K562 (cell line): ENCODE results near the gene VPS11. TPM values are rescaled to one million over a fixed set of nuclear protein-coding genes. Genes with fewer than 3 reads are reported as not detected.

Source experiments
- CCAR2 ChIP-seq: fragments of 200-400 bp; formaldehyde crosslinking; IDR thresholded peaks from 2 replicates; pipeline ENCODE4 v1.6.1; 2017; ENCODE audit warnings: mild to moderate bottlenecking, low read depth, low read length
- FOSL1 ChIP-seq: fragments of 200-800 bp; sonication (Bioruptor generic); conservative IDR thresholded peaks from 2 replicates; pipeline ENCODE4 v1.6.1; 2016; ENCODE audit warnings: missing genetic modification characterization, missing compliant biosample characterization
- HMGN3 ChIP-seq: IDR thresholded peaks from 2 replicates; pipeline ENCODE4 v1.6.1; 2011; ENCODE audit warnings: borderline replicate concordance, low read depth, mild to moderate bottlenecking, mixed read lengths, low read length; ENCODE audit not compliant: insufficient read length; ENCODE audit errors: extremely low read depth
- KAT7 ChIP-seq: sonication (generic); formaldehyde crosslinking; IDR thresholded peaks from 2 replicates; pipeline ENCODE4 v1.8.0; 2022; ENCODE audit warnings: missing genetic modification reagents, mild to moderate bottlenecking, borderline replicate concordance
- MXI1 ChIP-seq: IDR thresholded peaks from 2 replicates; pipeline ENCODE4 v1.6.1; 2011; ENCODE audit warnings: low read depth, mild to moderate bottlenecking, improper control_type of control experiment, low read length
- NEUROD1 ChIP-seq: fragments of 150-350 bp; IDR thresholded peaks from 2 replicates; pipeline ENCODE4 v1.6.1; 2014; ENCODE audit warnings: borderline replicate concordance, low read length, low read depth; ENCODE audit not compliant: partially characterized antibody
- NR2C2 ChIP-seq, 2 experiments: fragments of 200-800 bp in 1 of 2; sonication (Bioruptor generic) in 1 of 2; sonication (generic) in 1 of 2; formaldehyde crosslinking in 1 of 2; IDR thresholded peaks; 2 replicates each; pipeline versions ENCODE4 v1.6.1 to v1.8.0; 2016 to 2022; ENCODE audit warnings: mild to moderate bottlenecking in 1 of 2, missing compliant biosample characterization in 1 of 2, missing genetic modification characterization in 1 of 2, missing genetic modification reagents in 1 of 2
- RBM39 ChIP-seq: fragments of 200-400 bp; formaldehyde crosslinking; optimal IDR thresholded peaks from 2 replicates; pipeline ENCODE3; 2018; ENCODE audit warnings: low read depth, low read length
- RNF219 ChIP-seq: fragments of 250-450 bp; sonication (Bioruptor Pico); IDR thresholded peaks from 2 replicates; pipeline ENCODE4 v1.5.0; 2022; ENCODE audit warnings: mild to moderate bottlenecking
- TOE1 ChIP-seq, 2 experiments: fragments of 450-650 bp in 1 of 2; sonication (generic) in 1 of 2; formaldehyde crosslinking in 1 of 2; IDR thresholded peaks; 2 replicates each; pipeline versions ENCODE4 v1.7.1 to v1.8.0; 2016 to 2022; ENCODE audit warnings: borderline replicate concordance in 2 of 2, mild to moderate bottlenecking in 2 of 2, antibody characterized with exemption in 1 of 2, inconsistent platforms in 1 of 2, low read depth in 1 of 2, missing genetic modification reagents in 1 of 2, moderate library complexity in 1 of 2
- XRCC5 ChIP-seq: fragments of 200-400 bp; formaldehyde crosslinking; IDR thresholded peaks from 2 replicates; pipeline ENCODE4 v1.6.1; 2017; ENCODE audit warnings: low read depth, mild to moderate bottlenecking, low read length
- ZNF778 ChIP-seq: fragments of 450-650 bp; formaldehyde crosslinking; IDR thresholded peaks from 2 replicates; pipeline ENCODE4 v1.4.0; 2020; ENCODE audit warnings: mild to moderate bottlenecking, moderate library complexity
- polyA plus RNA-seq, 8 experiments: library from polyadenylated mRNA; depleted of rRNA in 4 of 8; stranded (reverse) in 5 of 8; unstranded in 3 of 8; fragments of >200 nt; fragmentation: Nextera tagmentation in 2 of 8; fragmentation: Illumina TruSeq in 1 of 8; extraction: Ambion mirVana in 2 of 8; extraction: Trizol in 1 of 8; gene quantifications; 2 replicates each; pipeline versions ENCODE4 v1.2.1 to v1.2.3, GENCODE V29; 2011 to 2014; ENCODE audit warnings: inconsistent platforms in 1 of 8, missing spikeins in 1 of 8
- total RNA-seq, 7 experiments: library from RNA; depleted of rRNA in 6 of 7; stranded (reverse); fragments of >200 nt in 6 of 7; fragmentation: Illumina TruSeq in 2 of 7; extraction: Trizol in 2 of 7; gene quantifications; 2 replicates each; pipeline versions ENCODE4 v1.2.1 to v1.2.3, GENCODE V29; 2011 to 2021; ENCODE audit warnings: low replicate concordance in 1 of 7
- TF ChIP-seq, protein P1 (sequence below): fragments of 450-650 bp; IDR thresholded peaks from 2 replicates; pipeline ENCODE4 v1.6.1; 2016; ENCODE audit warnings: low read depth
- TF ChIP-seq, protein P2 (sequence below): IDR thresholded peaks from 2 replicates; pipeline ENCODE4 v1.6.1; 2014; ENCODE audit warnings: antibody characterized with exemption

Gene VPS11
- total and polyA plus RNA-seq, 9 of the 15 experiments (the other 6 are each of a cell fraction or from before 2014, with no cell fraction given) = 14.1 to 35.5 (median 27.5) TPM

DNA sequence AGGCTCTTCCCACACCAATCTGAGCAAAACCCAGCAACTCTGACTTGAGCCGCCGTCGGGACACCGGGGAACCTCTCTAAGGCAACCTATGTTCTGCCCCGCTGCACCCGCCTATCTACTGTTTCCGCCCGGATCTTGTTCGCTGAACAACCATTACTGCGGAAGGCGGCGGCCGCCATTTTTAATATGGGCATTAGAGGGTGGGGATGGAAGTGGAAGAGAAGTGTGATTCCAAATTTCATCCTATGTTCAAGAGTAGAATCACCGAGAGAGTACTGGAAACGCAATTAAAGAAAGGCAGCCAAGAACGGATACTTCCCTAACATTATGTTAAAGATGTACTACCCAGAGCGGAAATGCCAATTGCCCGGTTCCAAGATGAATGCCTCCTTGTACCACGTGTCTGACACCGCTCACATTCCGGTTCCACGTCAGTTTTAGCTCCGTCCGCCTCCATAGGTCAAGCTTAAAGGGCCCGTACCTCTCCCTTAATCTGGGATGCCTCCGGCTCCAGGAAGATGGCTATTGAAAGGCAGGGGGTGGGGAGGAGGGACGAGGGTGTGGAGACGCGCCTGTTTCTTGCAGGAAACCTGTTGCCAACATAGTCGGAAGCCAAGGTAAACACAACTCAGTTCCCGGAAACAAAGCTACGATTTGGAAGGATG lies 34.3 kb downstream of the VPS11 start, which contains the start of gene DPAGT1 (continued):
- TF ChIP-seq, protein P1, sequence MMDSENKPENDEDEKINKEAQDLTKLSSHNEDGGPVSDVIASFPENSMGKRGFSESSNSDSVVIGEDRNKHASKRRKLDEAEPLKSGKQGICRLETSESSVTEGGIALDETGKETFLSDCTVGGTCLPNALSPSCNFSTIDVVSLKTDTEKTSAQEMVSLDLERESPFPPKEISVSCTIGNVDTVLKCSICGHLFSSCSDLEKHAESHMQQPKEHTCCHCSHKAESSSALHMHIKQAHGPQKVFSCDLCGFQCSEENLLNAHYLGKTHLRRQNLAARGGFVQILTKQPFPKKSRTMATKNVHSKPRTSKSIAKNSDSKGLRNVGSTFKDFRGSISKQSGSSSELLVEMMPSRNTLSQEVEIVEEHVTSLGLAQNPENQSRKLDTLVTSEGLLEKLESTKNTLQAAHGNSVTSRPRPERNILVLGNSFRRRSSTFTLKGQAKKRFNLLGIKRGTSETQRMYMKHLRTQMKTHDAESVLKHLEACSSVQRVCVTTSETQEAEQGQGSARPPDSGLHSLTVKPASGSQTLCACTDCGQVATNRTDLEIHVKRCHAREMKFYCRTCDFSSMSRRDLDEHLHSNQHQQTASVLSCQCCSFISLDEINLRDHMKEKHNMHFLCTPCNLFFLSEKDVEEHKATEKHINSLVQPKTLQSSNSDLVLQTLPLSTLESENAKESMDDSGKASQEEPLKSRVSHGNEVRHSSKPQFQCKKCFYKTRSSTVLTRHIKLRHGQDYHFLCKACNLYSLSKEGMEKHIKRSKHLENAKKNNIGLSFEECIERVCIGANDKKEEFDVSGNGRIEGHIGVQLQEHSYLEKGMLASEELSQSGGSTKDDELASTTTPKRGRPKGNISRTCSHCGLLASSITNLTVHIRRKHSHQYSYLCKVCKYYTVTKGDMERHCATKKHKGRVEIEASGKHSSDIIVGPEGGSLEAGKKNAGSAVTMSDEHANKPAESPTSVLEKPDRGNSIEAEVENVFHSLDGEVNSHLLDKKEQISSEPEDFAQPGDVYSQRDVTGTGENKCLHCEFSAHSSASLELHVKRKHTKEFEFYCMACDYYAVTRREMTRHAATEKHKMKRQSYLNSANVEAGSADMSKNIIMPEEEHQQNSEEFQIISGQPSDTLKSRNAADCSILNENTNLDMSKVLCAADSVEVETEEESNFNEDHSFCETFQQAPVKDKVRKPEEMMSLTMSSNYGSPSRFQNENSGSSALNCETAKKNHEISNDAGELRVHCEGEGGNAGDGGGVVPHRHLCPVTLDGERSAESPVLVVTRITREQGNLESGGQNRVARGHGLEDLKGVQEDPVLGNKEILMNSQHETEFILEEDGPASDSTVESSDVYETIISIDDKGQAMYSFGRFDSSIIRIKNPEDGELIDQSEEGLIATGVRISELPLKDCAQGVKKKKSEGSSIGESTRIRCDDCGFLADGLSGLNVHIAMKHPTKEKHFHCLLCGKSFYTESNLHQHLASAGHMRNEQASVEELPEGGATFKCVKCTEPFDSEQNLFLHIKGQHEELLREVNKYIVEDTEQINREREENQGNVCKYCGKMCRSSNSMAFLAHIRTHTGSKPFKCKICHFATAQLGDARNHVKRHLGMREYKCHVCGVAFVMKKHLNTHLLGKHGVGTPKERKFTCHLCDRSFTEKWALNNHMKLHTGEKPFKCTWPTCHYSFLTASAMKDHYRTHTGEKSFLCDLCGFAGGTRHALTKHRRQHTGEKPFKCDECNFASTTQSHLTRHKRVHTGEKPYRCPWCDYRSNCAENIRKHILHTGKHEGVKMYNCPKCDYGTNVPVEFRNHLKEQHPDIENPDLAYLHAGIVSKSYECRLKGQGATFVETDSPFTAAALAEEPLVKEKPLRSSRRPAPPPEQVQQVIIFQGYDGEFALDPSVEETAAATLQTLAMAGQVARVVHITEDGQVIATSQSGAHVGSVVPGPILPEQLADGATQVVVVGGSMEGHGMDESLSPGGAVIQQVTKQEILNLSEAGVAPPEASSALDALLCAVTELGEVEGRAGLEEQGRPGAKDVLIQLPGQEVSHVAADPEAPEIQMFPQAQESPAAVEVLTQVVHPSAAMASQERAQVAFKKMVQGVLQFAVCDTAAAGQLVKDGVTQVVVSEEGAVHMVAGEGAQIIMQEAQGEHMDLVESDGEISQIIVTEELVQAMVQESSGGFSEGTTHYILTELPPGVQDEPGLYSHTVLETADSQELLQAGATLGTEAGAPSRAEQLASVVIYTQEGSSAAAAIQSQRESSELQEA = no peak
- peak; percentile 50; the same call in 1 of the 2 replicates for TF ChIP-seq KAT7 (CRISPR knock-in tag)
- TF ChIP-seq, protein P2, sequence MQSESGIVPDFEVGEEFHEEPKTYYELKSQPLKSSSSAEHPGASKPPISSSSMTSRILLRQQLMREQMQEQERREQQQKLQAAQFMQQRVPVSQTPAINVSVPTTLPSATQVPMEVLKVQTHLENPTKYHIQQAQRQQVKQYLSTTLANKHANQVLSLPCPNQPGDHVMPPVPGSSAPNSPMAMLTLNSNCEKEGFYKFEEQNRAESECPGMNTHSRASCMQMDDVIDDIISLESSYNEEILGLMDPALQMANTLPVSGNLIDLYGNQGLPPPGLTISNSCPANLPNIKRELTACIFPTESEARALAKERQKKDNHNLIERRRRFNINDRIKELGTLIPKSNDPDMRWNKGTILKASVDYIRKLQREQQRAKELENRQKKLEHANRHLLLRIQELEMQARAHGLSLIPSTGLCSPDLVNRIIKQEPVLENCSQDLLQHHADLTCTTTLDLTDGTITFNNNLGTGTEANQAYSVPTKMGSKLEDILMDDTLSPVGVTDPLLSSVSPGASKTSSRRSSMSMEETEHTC = no peak
- TF ChIP-seq FOSL1 (tag) = peak; percentile 67
- peak; percentile 90 for TF ChIP-seq TOE1 (IDR thresholded peaks at IDR 0.05; ENCODE audit: borderline replicate concordance)
- TF ChIP-seq TOE1 (CRISPR knock-in tag; IDR thresholded peaks at IDR 0.05; ENCODE audit: borderline replicate concordance, low read depth) = no peak
- peak; percentile 67; the same call in 1 of the 2 replicates for TF ChIP-seq XRCC5
- no peak for TF ChIP-seq ZNF778 (CRISPR knock-in tag)
- TF ChIP-seq RNF219 (CRISPR knock-in tag) = no peak
- TF ChIP-seq RBM39 = no peak
- peak; percentile 96 for TF ChIP-seq MXI1
- TF ChIP-seq NEUROD1 = peak; percentile 22
- TF ChIP-seq NR2C2 (CRISPR knock-in tag; IDR thresholded peaks at IDR 0.05) = no peak
- TF ChIP-seq NR2C2 (tag; IDR thresholded peaks at IDR 0.05) = peak; percentile 97
- no peak for TF ChIP-seq HMGN3
- no peak for TF ChIP-seq CCAR2
